Left lung (tissue), 10 donors: ENCODE results near the gene IL17RC. TPM values are rescaled to one million over a fixed set of nuclear protein-coding genes. Genes with fewer than 3 reads are reported as not detected.
"Not testable (repeated sequence)": the region's sequence is repeated elsewhere in the genome, so short reads cannot be mapped to it uniquely, and the experiment has no call there.

Experiments used
- ATAC-seq: fragments of 200-7000 bp; cut with Tn5 transposase; one replicate; pipeline ENCODE4 v1.9.1; 2020; ENCODE audit warnings: moderate library complexity
- DNase-seq, 4 donors: peaks; one replicate each; pipeline ENCODE4 v3.0.0-alpha.2; 2013 to 2020
- H3K27ac ChIP-seq, 2 donors: fragments of 200-600 bp; sonication (generic) in 1 of 2; one replicate each; pipeline versions ENCODE4 v1.5.0 to v1.8.0; 2020 to 2021
- H3K27me3 ChIP-seq, 2 donors: fragments of 200-600 bp; sonication (generic) in 1 of 2; one replicate each; pipeline versions ENCODE4 v1.5.0 to v1.8.0; 2020 to 2021
- H3K36me3 ChIP-seq, 2 donors: fragments of 200-600 bp; sonication (generic) in 1 of 2; one replicate each; pipeline versions ENCODE4 v1.5.0 to v1.8.0; 2020 to 2021
- H3K4me1 ChIP-seq, 2 donors: fragments of 200-600 bp; one replicate each; pipeline ENCODE4 v1.8.0; 2021
- H3K4me3 ChIP-seq, 2 donors: fragments of 200-600 bp; sonication (generic) in 1 of 2; one replicate each; pipeline versions ENCODE4 v1.5.0 to v1.8.0; 2020 to 2021; ENCODE audit warnings: mild to moderate bottlenecking in 1 of 2
- H3K9me3 ChIP-seq, 2 donors: fragments of 200-600 bp; sonication (generic) in 1 of 2; one replicate each; pipeline versions ENCODE4 v1.5.0 to v1.8.0; 2020 to 2021
- CTCF ChIP-seq, 2 donors: fragments of 200-600 bp; sonication (generic) in 1 of 2; IDR thresholded peaks; one replicate each; pipeline versions ENCODE4 v1.5.0 to v1.8.0; 2021; ENCODE audit warnings: antibody characterized with exemption in 2 of 2
- intact Hi-C, 2 donors: fragments of 100-400 bp; cut with DNase I; formaldehyde crosslinking; loops; one replicate each; pipeline versions ENCODE4 v1.11.2 to v1.14.2; 2022
- polyA plus RNA-seq, 6 donors: library from polyadenylated mRNA; unstranded; fragments of 120-200 nt; gene quantifications; one replicate each; pipeline ENCODE4 v1.2.1, GENCODE V29; 2013; ENCODE audit not compliant: insufficient read length in 6 of 6
- total RNA-seq, 2 donors: library from RNA; stranded (reverse); fragmentation: NEBNext Ultra II Directional; extraction: Animal tissue kit (Norgen Biotek cat#: 25700); gene quantifications; one replicate each; pipeline ENCODE4 v1.2.1, GENCODE V29; 2021
- donor health status: DM: no; HTN: yes; CAD: no.
- donor health status: DM: no; HTN: no; CAD: no.

Gene IL17RC
- total and polyA plus RNA-seq, 8 donors, result 20.4 to 54.4 (median 46.9) TPM

- Histone ChIP-seq H3K4me3 (no peak overlapping the region), H3K27ac (no peak overlapping the region), H3K27me3 (no peaks in the 10 kb centered on the region), H3K9me3 (no peaks in the 10 kb centered on the region), H3K36me3 (peaks cover 0 to 39% of the 10 kb centered on the region in 2 donors), H3K4me1 (peaks cover 8 to 29% of the 10 kb centered on the region in 2 donors)
- DNase-seq, result no peak
- intact Hi-C loops, result no loop called here
- no peak for TF ChIP-seq CTCF (IDR thresholded peaks at IDR 0.05)
- no peak for ATAC-seq
Measured at GRCh38 chr3:9937486-9938238, 20.8 kb downstream of the IL17RC start.

GRCh38 chr3:9938966-9939365, 22.1 kb downstream of the IL17RC start:
- intact Hi-C loops, result no loop called here
- ATAC-seq, result no peak
- H3K4me1 ChIP-seq, result peaks cover 8 to 26% of the 10 kb centered on the region in 2 donors

GRCh38 chr3:9939906-9940305, 23.0 kb downstream of the IL17RC start:
- DNase-seq, ATAC-seq, H3K27me3 ChIP-seq, H3K27ac ChIP-seq, intact Hi-C loops, H3K9me3 ChIP-seq, H3K4me3 ChIP-seq: not testable (repeated sequence)
- Histone ChIP-seq H3K4me1 (peaks cover under 1 to 17% of the 10 kb centered on the region in 2 donors), H3K36me3 (peaks cover 0 to 58% of the 10 kb centered on the region in 2 donors)

More at GRCh38 chr3:9938966-9939365, 22.1 kb downstream of the IL17RC start:
- peaks cover 0 to 50% of the 10 kb centered on the region in 2 donors for H3K36me3 ChIP-seq
- TF ChIP-seq CTCF (IDR thresholded peaks at IDR 0.05), result no peak
- H3K27me3 ChIP-seq, result no peaks in the 10 kb centered on the region
- DNase-seq, result no peak
- no peak overlapping the region for H3K4me3 ChIP-seq
- H3K27ac ChIP-seq, result no peak overlapping the region
- H3K9me3 ChIP-seq, result no peaks in the 10 kb centered on the region

GRCh38 chr3:9940746-9941145, 23.8 kb downstream of the IL17RC start:
- TF ChIP-seq CTCF (IDR thresholded peaks at IDR 0.05), result no peak
- Histone ChIP-seq H3K27me3 (no peaks in the 10 kb centered on the region), H3K9me3 (no peaks in the 10 kb centered on the region), H3K27ac (no peak overlapping the region), H3K4me1 (peaks cover 0 to 9% of the 10 kb centered on the region in 2 donors), H3K36me3 (peaks cover 0 to 58% of the 10 kb centered on the region in 2 donors), H3K4me3 (no peak overlapping the region)
- intact Hi-C loops, result no loop called here
- ATAC-seq (no peak), DNase-seq (no peak)

GRCh38 chr3:9942164-9942563, 25.3 kb downstream of the IL17RC start:
- Histone ChIP-seq H3K27ac (no peak overlapping the region), H3K4me1 (peaks cover 0 to 5% of the 10 kb centered on the region in 2 donors), H3K9me3 (no peaks in the 10 kb centered on the region), H3K27me3 (no peaks in the 10 kb centered on the region), H3K36me3 (peaks cover 0 to 52% of the 10 kb centered on the region in 2 donors), H3K4me3 (no peak overlapping the region)
- no peak for ATAC-seq
- DNase-seq, result no peak
- no peak for TF ChIP-seq CTCF (IDR thresholded peaks at IDR 0.05)
- intact Hi-C loops, result no loop called here
